ENCODE measurements around the gene CCDC184.
"Not testable (repeated sequence)": the region's sequence is repeated elsewhere in the genome, so short reads cannot be mapped to it uniquely, and the experiment has no call there.

Gene CCDC184

GRCh38 chr12:48183091-48183875, at the start of gene CCDC184:
CCDC184 (plus strand) TSS chr12:48183644; CDS start chr12:48184123, 479 bp downstream.
- intact Hi-C loops (cut with DNase I) = loop anchor here (10.0 kb wide), 1 partner anchor 218 kb away; the partner anchor contains the start of gene TMEM106C

GRCh38 chr12:48135027-48135426, 48.4 kb upstream of the CCDC184 start:
- peak in 1 of 10 donors; percentile 27 for DNase-seq
- intact Hi-C loops (cut with DNase I) = no loop called here

More at GRCh38 chr12:48183091-48183875, at the start of gene CCDC184:
- DNase-seq = peak; percentile 60 to 97 (median 84)

- intact Hi-C loops (cut with DNase I) = no loop called here
Observed at GRCh38 chr12:48142818-48143674, 40.4 kb upstream of the CCDC184 start.

GRCh38 chr12:48143898-48144297, 39.5 kb upstream of the CCDC184 start:
- intact Hi-C loops (cut with DNase I) = no loop called here

More at GRCh38 chr12:48142818-48143674, 40.4 kb upstream of the CCDC184 start:
- DNase-seq = no peak

GRCh38 chr12:48145981-48146380, 37.5 kb upstream of the CCDC184 start:
- no peak for DNase-seq
- intact Hi-C loops (cut with DNase I) = no loop called here

More at GRCh38 chr12:48143898-48144297, 39.5 kb upstream of the CCDC184 start:
- no peak for DNase-seq

- DNase-seq = no peak
- intact Hi-C loops (cut with DNase I) = no loop called here
Observed at GRCh38 chr12:48151103-48151771, 32.2 kb upstream of the CCDC184 start.

- DNase-seq = not testable (repeated sequence)
- intact Hi-C loops (cut with DNase I) = loop anchor here (2.0 kb wide), 1 partner anchor 51 kb away; no protein-coding TSS in a partner anchor
Observed at GRCh38 chr12:48155786-48156185, 27.7 kb upstream of the CCDC184 start.

- intact Hi-C loops (cut with DNase I) = loop anchor here (2.0 kb wide), 1 partner anchor 52 kb away; no protein-coding TSS in a partner anchor
- no peak for DNase-seq
Observed at GRCh38 chr12:48156652-48157017, 26.8 kb upstream of the CCDC184 start.

GRCh38 chr12:48157018-48157888, 26.2 kb upstream of the CCDC184 start, which contains the start of gene ASB8:
ASB8 (minus strand) TSS chr12:48157515; CDS start chr12:48153496, 4,019 bp downstream.
- intact Hi-C loops (cut with DNase I) = loop anchor here (2.0 kb wide), 1 partner anchor 52 kb away; no protein-coding TSS in a partner anchor
- DNase-seq = peak; percentile 98 to 100 (median 99)

GRCh38 chr12:48157889-48158370, 25.5 kb upstream of the CCDC184 start:
- intact Hi-C loops (cut with DNase I) = loop anchor here (2.0 kb wide), 1 partner anchor 53 kb away; no protein-coding TSS in a partner anchor
- no peak for DNase-seq

- peak in 1 of 10 donors; percentile 56 for DNase-seq
- intact Hi-C loops (cut with DNase I) = no loop called here
Observed at GRCh38 chr12:48160046-48160445, 23.4 kb upstream of the CCDC184 start.

- DNase-seq = peak in 2 of 10 donors; percentile 25 to 83
- intact Hi-C loops (cut with DNase I) = no loop called here
Observed at GRCh38 chr12:48160807-48161206, 22.6 kb upstream of the CCDC184 start.

- intact Hi-C loops (cut with DNase I) = no loop called here
- DNase-seq = no peak
Observed at GRCh38 chr12:48163150-48163747, 20.2 kb upstream of the CCDC184 start.

- DNase-seq = no peak
- intact Hi-C loops (cut with DNase I) = no loop called here
Observed at GRCh38 chr12:48164451-48164850, 19.0 kb upstream of the CCDC184 start.

GRCh38 chr12:48165089-48165981, 18.1 kb upstream of the CCDC184 start:
- intact Hi-C loops (cut with DNase I) = no loop called here
- no peak for DNase-seq

- intact Hi-C loops (cut with DNase I) = no loop called here
- no peak for DNase-seq
Observed at GRCh38 chr12:48169011-48169410, 14.4 kb upstream of the CCDC184 start.

- intact Hi-C loops (cut with DNase I) = no loop called here
- no peak for DNase-seq
Observed at GRCh38 chr12:48175613-48176416, 7.6 kb upstream of the CCDC184 start.

Measured in posterior cingulate gyrus (tissue), 11 donors.